Suprapubic skin (tissue), 3 donors: ENCODE results near the gene NUDT8.

Experiments
- POLR2A ChIP-seq, 2 donors: fragments of 450-650 bp; IDR thresholded peaks; one replicate each; pipeline ENCODE4 v1.6.1; 2017; ENCODE audit warnings: antibody characterized with exemption in 2 of 2, mild to moderate bottlenecking in 2 of 2, moderate library complexity in 2 of 2
- TF ChIP-seq, protein P1 (sequence below), 2 donors: fragments of 200-600 bp in 1 of 2; fragments of 450-650 bp in 1 of 2; sonication (generic) in 1 of 2; IDR thresholded peaks; one replicate each; pipeline ENCODE4 v1.5.1; 2016 to 2019; ENCODE audit warnings: antibody characterized with exemption in 2 of 2, mild to moderate bottlenecking in 1 of 2, moderate library complexity in 1 of 2

- TF ChIP-seq, protein P1, sequence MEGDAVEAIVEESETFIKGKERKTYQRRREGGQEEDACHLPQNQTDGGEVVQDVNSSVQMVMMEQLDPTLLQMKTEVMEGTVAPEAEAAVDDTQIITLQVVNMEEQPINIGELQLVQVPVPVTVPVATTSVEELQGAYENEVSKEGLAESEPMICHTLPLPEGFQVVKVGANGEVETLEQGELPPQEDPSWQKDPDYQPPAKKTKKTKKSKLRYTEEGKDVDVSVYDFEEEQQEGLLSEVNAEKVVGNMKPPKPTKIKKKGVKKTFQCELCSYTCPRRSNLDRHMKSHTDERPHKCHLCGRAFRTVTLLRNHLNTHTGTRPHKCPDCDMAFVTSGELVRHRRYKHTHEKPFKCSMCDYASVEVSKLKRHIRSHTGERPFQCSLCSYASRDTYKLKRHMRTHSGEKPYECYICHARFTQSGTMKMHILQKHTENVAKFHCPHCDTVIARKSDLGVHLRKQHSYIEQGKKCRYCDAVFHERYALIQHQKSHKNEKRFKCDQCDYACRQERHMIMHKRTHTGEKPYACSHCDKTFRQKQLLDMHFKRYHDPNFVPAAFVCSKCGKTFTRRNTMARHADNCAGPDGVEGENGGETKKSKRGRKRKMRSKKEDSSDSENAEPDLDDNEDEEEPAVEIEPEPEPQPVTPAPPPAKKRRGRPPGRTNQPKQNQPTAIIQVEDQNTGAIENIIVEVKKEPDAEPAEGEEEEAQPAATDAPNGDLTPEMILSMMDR (IDR thresholded peaks at IDR 0.05), result no peak
- TF ChIP-seq POLR2A (IDR thresholded peaks at IDR 0.05), result no peak
Observed at GRCh38 chr11:67666676-67667489, 37.1 kb upstream of the NUDT8 start.
